Loucy (cell line): ENCODE results near the gene DLGAP1.

Experiments
- H2AFZ ChIP-seq: fragments of 200-600 bp; sonication (generic); 2 replicates; pipeline ENCODE4 v1.6.0; 2016; ENCODE audit warnings: antibody characterized with exemption, mild to moderate bottlenecking, low read length, moderate library complexity
- H3F3A ChIP-seq: fragments of 200-600 bp; 2 replicates; pipeline ENCODE4 v1.6.0; 2016; ENCODE audit warnings: antibody characterized with exemption, low read depth, mild to moderate bottlenecking
- H3K27me3 ChIP-seq: fragments of 200-600 bp; sonication (generic); 2 replicates; pipeline ENCODE4 v1.6.1; 2014; ENCODE audit warnings: low read length, mild to moderate bottlenecking; ENCODE audit not compliant: insufficient read depth, poor library complexity, severe bottlenecking
- H3K36me3 ChIP-seq: fragments of 200-600 bp; sonication (generic); 2 replicates; pipeline ENCODE4 v1.6.1; 2016; ENCODE audit warnings: low read length; ENCODE audit not compliant: insufficient read depth
- H3K4me1 ChIP-seq: fragments of 200-600 bp; sonication (generic); 2 replicates; pipeline ENCODE4 v1.5.1; 2014; ENCODE audit warnings: low read length, mild to moderate bottlenecking; ENCODE audit not compliant: insufficient read depth, poor library complexity, severe bottlenecking
- H3K4me2 ChIP-seq: fragments of 200-600 bp; sonication (generic); 2 replicates; pipeline ENCODE4 v1.6.0; 2014; ENCODE audit warnings: antibody characterized with exemption, low read length, low read depth, mild to moderate bottlenecking; ENCODE audit not compliant: poor library complexity, severe bottlenecking
- H3K4me3 ChIP-seq: fragments of 200-600 bp; sonication (generic); 2 replicates; pipeline ENCODE4 v1.5.1; 2014; ENCODE audit warnings: low read length, mild to moderate bottlenecking, mixed read lengths; ENCODE audit not compliant: poor library complexity, severe bottlenecking
- H3K79me2 ChIP-seq: fragments of 200-600 bp; sonication (generic); 2 replicates; pipeline ENCODE4 v1.6.1; 2014; ENCODE audit warnings: low read length; ENCODE audit not compliant: insufficient read depth
- H3K9ac ChIP-seq: fragments of 200-600 bp; sonication (generic); 2 replicates; pipeline ENCODE4 v1.6.0; 2014; ENCODE audit warnings: mild to moderate bottlenecking, low read depth, low read length, moderate library complexity; ENCODE audit not compliant: poor library complexity, severe bottlenecking
- H3K9me2 ChIP-seq: fragments of 200-600 bp; sonication (generic); replicated peaks from 2 replicates; pipeline ENCODE4 v1.6.1; 2016; ENCODE audit warnings: low read depth, low read length, mixed read lengths
- H3K9me3 ChIP-seq: fragments of 200-600 bp; sonication (generic); 2 replicates; pipeline ENCODE4 v1.6.1; 2014; ENCODE audit warnings: mild to moderate bottlenecking, antibody characterized with exemption, low read length, low read depth; ENCODE audit not compliant: insufficient read depth
- H4K20me1 ChIP-seq: fragments of 200-600 bp; sonication (generic); 2 replicates; pipeline ENCODE4 v1.6.0; 2014; ENCODE audit warnings: antibody characterized with exemption, low read length, mild to moderate bottlenecking; ENCODE audit not compliant: insufficient read depth, poor library complexity, severe bottlenecking
- CTCF ChIP-seq: fragments of 200-600 bp; sonication (generic); conservative IDR thresholded peaks from 2 replicates; pipeline ENCODE4 v1.5.1; 2014; ENCODE audit warnings: mild to moderate bottlenecking, antibody characterized with exemption, low read length
- EZH2phosphoT487 ChIP-seq: fragments of 200-600 bp; IDR thresholded peaks from 2 replicates; pipeline ENCODE4 v1.6.1; 2018; ENCODE audit warnings: antibody characterized with exemption, mild to moderate bottlenecking, moderate library complexity, borderline replicate concordance

DLGAP1 gene

GRCh38 chr18:3682061-3682460, 773.0 kb downstream of the DLGAP1 start:
- Histone ChIP-seq H3K9ac (no peak overlapping the region), H3K4me2 (no peak overlapping the region), H3K79me2 (no peaks in the 10 kb centered on the region), H3K4me3 (no peak overlapping the region), H3K9me3 (no peaks in the 10 kb centered on the region; the same call in 1 of the 2 replicates), H4K20me1 (no peaks in the 10 kb centered on the region), H3K9me2 (no peaks in the 10 kb centered on the region), H3K36me3 (no peaks in the 10 kb centered on the region), H3K27me3 (no peaks in the 10 kb centered on the region), H3F3A (no peaks in the 10 kb centered on the region), H3K4me1 (no peaks in the 10 kb centered on the region), H2AFZ (no peak overlapping the region)
- TF ChIP-seq CTCF (no peak), EZH2phosphoT487 (no peak)

- H3K9me3 ChIP-seq: no peaks in the 10 kb centered on the region; the same call in 1 of the 2 replicates
- H4K20me1 ChIP-seq: no peaks in the 10 kb centered on the region
- H2AFZ ChIP-seq: no peak overlapping the region
- H3K4me1 ChIP-seq: no peaks in the 10 kb centered on the region
- no peak overlapping the region for H3K4me2 ChIP-seq
- H3F3A ChIP-seq: no peaks in the 10 kb centered on the region
- H3K36me3 ChIP-seq: no peaks in the 10 kb centered on the region
- TF ChIP-seq EZH2phosphoT487: no peak
- no peak for TF ChIP-seq CTCF
- no peaks in the 10 kb centered on the region for H3K9me2 ChIP-seq
- no peaks in the 10 kb centered on the region for H3K27me3 ChIP-seq
- no peaks in the 10 kb centered on the region for H3K79me2 ChIP-seq
- H3K4me3 ChIP-seq: no peak overlapping the region
- no peak overlapping the region for H3K9ac ChIP-seq
Observed at GRCh38 chr18:3679241-3679640, 775.9 kb downstream of the DLGAP1 start.

GRCh38 chr18:3675994-3676393, 779.1 kb downstream of the DLGAP1 start:
- no peak overlapping the region for H3K9ac ChIP-seq
- H3K36me3 ChIP-seq: no peaks in the 10 kb centered on the region
- H3K4me3 ChIP-seq: no peak overlapping the region
- H3K27me3 ChIP-seq: no peaks in the 10 kb centered on the region
- H2AFZ ChIP-seq: no peak overlapping the region
- no peak for TF ChIP-seq EZH2phosphoT487
- TF ChIP-seq CTCF: no peak
- H3K79me2 ChIP-seq: no peaks in the 10 kb centered on the region
- no peaks in the 10 kb centered on the region for H3K9me2 ChIP-seq
- H3K9me3 ChIP-seq: no peaks in the 10 kb centered on the region; the same call in 1 of the 2 replicates
- H3K4me2 ChIP-seq: no peak overlapping the region
- no peaks in the 10 kb centered on the region for H4K20me1 ChIP-seq
- H3K4me1 ChIP-seq: no peaks in the 10 kb centered on the region
- no peaks in the 10 kb centered on the region for H3F3A ChIP-seq
